Activated T-cell treated with anti-CD3 and anti-CD28 coated beads, Interleukin-2, amount 50 U/mL, for 4 hours (primary cell): ENCODE results near the gene HPS6. TPM values are rescaled to one million over a fixed set of nuclear protein-coding genes. Genes with fewer than 3 reads are reported as not detected.

Experiments used
- ATAC-seq, 2 donors: fragments of 200-7000 bp; cut with Tn5 transposase; one replicate each; pipeline ENCODE4 v1.10.0; 2021
- DNase-seq: peaks from one replicate; pipeline ENCODE4 v3.0.0-alpha.2; 2020
- H3K27me3 Mint-ChIP-seq: one replicate; pipeline ENCODE4 v1.8.0; 2021; ENCODE audit warnings: low read depth, mixed read lengths
- H3K36me3 Mint-ChIP-seq: one replicate; pipeline ENCODE4 v1.8.0; 2022; ENCODE audit warnings: mixed read lengths; ENCODE audit not compliant: insufficient read depth
- H3K4me1 Mint-ChIP-seq: one replicate; pipeline ENCODE4 v1.8.0; 2021; ENCODE audit warnings: low read depth, mixed read lengths
- H3K4me3 Mint-ChIP-seq: one replicate; pipeline ENCODE4 v1.8.0; 2021; ENCODE audit warnings: mild to moderate bottlenecking, moderate library complexity, mixed read lengths
- H3K9me3 Mint-ChIP-seq: one replicate; pipeline ENCODE4 v1.8.0; 2021; ENCODE audit warnings: mixed read lengths
- total RNA-seq, 3 donors: library from RNA; stranded (reverse); gene quantifications; one replicate each; pipeline ENCODE4 v1.2.1, GENCODE V29; 2021

HPS6 gene
- total RNA-seq, 3 donors from 2014 or later: 25.4 to 27.7 (median 25.5) TPM

DNA sequence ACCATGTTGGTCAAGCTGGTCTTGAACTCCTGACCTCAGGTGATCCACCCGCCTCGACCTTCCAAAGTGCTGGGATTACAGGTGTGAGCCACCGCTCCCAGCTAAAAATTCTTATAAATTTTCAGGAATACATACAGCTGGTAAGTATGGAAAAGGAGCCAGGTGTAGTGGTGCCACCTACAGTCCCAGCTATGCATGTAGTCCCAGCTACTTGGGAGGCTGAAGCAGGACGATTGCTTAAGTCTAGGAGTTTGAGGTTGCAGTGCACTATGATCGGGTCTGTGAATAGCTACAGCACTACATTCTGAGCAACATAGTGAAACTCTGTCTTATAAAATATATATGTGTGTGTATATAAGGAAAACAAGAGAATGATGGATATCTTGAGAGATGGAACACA is 36.0 kb downstream of the HPS6 start:
- H3K36me3 Mint-ChIP-seq: peaks cover 15% of the 10 kb centered on the region
- H3K4me1 Mint-ChIP-seq: peaks cover 13% of the 10 kb centered on the region
- H3K9me3 Mint-ChIP-seq: no peaks in the 10 kb centered on the region
- no peak overlapping the region for H3K4me3 Mint-ChIP-seq
- ATAC-seq (no peak), DNase-seq (no peak)
- no peaks in the 10 kb centered on the region for H3K27me3 Mint-ChIP-seq

DNA sequence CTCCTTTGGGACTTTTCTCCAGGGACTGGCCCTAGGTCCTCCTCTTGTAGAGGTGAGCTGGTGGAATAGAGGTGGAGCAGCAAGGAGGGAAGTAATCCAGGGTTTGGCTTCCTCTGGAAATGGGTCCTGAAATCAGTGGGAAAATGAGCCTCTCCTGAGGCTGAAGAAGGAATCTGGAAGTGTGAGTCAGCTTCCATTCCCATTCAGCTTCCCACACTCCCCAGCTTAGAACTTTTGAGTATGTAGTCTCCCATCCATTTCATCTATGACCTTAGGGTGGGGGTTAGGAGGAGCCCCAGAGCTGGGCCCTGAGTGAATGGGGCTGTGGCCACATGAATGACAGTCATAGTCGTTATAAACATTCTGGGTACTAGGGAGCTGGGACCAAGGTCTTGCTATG is 37.3 kb downstream of the HPS6 start:
- Mint-ChIP-seq H3K27me3 (no peaks in the 10 kb centered on the region), H3K4me3 (no peak overlapping the region), H3K9me3 (no peaks in the 10 kb centered on the region), H3K4me1 (peaks cover 14% of the 10 kb centered on the region), H3K36me3 (peaks cover 15% of the 10 kb centered on the region)
- ATAC-seq: no peak
- DNase-seq: no peak

GRCh38 chr10:102106998-102107397 is 41.8 kb downstream of the HPS6 start:
- H3K36me3 Mint-ChIP-seq: peaks cover 33% of the 10 kb centered on the region
- no peak for DNase-seq
- H3K9me3 Mint-ChIP-seq: no peaks in the 10 kb centered on the region
- peaks cover 16% of the 10 kb centered on the region for H3K4me1 Mint-ChIP-seq
- no peaks in the 10 kb centered on the region for H3K27me3 Mint-ChIP-seq
- H3K4me3 Mint-ChIP-seq: no peak overlapping the region
- ATAC-seq: no peak

- DNase-seq: no peak
Measured at GRCh38 chr10:102109166-102110116, 44.3 kb downstream of the HPS6 start.

GRCh38 chr10:102111276-102111675 is 46.1 kb downstream of the HPS6 start:
- peaks cover 23% of the 10 kb centered on the region for H3K36me3 Mint-ChIP-seq
- H3K4me3 Mint-ChIP-seq: no peak overlapping the region
- no peaks in the 10 kb centered on the region for H3K9me3 Mint-ChIP-seq
- DNase-seq: no peak
- H3K27me3 Mint-ChIP-seq: no peaks in the 10 kb centered on the region
- peaks cover 30% of the 10 kb centered on the region for H3K4me1 Mint-ChIP-seq
- no peak for ATAC-seq

More at GRCh38 chr10:102109166-102110116, 44.3 kb downstream of the HPS6 start:
- Mint-ChIP-seq H3K9me3 (no peaks in the 10 kb centered on the region), H3K4me3 (no peak overlapping the region), H3K4me1 (peaks cover 28% of the 10 kb centered on the region), H3K36me3 (peaks cover 30% of the 10 kb centered on the region), H3K27me3 (no peaks in the 10 kb centered on the region)
- ATAC-seq: no peak

GRCh38 chr10:102112210-102112817 is 47.2 kb downstream of the HPS6 start:
- Mint-ChIP-seq H3K27me3 (no peaks in the 10 kb centered on the region), H3K4me3 (no peak overlapping the region), H3K36me3 (peaks cover 23% of the 10 kb centered on the region), H3K4me1 (peaks cover 39% of the 10 kb centered on the region), H3K9me3 (no peaks in the 10 kb centered on the region)
- ATAC-seq (no peak), DNase-seq (no peak)

GRCh38 chr10:102113261-102113955 is 48.3 kb downstream of the HPS6 start:
- H3K4me1 Mint-ChIP-seq: peaks cover 50% of the 10 kb centered on the region
- H3K27me3 Mint-ChIP-seq: no peaks in the 10 kb centered on the region
- peak overlapping the region; percentile 91 for H3K4me3 Mint-ChIP-seq
- DNase-seq (no peak), ATAC-seq (no peak)
- H3K36me3 Mint-ChIP-seq: peaks cover 23% of the 10 kb centered on the region
- H3K9me3 Mint-ChIP-seq: no peaks in the 10 kb centered on the region

DNA sequence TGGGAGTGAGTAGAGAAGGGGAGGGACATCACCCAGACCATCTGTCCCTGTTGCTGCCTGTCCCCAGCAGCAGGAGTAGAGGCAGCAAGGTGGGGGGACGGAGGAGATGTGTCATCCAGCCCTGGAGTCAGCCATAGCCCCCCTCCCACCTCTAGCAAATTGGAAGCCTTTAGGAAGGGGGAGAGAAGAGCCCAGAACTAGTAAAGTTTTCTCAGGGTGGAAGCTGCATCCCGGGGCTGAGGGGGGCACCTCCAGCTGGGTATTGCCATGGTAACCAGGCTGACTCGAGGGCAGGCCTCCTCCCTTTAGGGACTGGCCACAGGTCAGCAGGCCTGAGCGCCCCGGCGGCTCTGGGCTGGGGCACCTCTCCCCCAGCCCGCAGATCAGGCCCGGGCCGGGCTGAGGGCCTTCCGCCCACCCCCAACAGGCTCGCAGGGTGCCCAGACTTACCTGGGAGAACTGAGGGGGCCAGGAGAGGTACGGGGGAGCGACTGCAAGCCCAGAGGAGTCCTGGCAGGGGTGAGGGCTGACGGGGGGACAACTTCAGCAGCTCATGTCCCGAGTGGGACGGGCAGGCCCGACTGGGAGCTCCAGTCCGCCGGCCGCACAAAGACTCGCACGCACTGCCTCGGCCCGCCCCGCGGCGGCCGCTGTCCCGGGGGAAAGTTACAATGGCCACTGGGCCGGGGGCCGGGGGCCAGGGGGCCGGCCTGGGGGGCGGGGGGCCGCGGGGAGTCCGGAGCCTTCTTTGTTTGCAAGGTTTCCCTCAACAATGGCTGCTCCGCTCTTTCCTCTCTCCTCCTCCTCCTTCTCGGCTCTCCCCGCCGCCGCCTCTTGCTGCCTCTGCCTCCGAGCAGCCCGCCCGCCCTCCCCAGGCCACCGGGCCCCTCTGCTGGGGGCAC is 49.1 kb downstream of the HPS6 start:
- no peak for DNase-seq
- Mint-ChIP-seq H3K27me3 (no peaks in the 10 kb centered on the region), H3K4me1 (peaks cover 56% of the 10 kb centered on the region), H3K9me3 (no peaks in the 10 kb centered on the region), H3K4me3 (peak overlapping the region; percentile 91), H3K36me3 (peaks cover 20% of the 10 kb centered on the region)
- peak; percentile 17 to 21 for ATAC-seq

- H3K36me3 Mint-ChIP-seq: peaks cover 11% of the 10 kb centered on the region
- peak; percentile 80 for DNase-seq
- ATAC-seq: peak; percentile 73 to 74
- H3K4me3 Mint-ChIP-seq: peak overlapping the region; percentile 91
- H3K4me1 Mint-ChIP-seq: peaks cover 56% of the 10 kb centered on the region
- H3K9me3 Mint-ChIP-seq: no peaks in the 10 kb centered on the region
- no peaks in the 10 kb centered on the region for H3K27me3 Mint-ChIP-seq
Measured at GRCh38 chr10:102114861-102115618, 49.9 kb downstream of the HPS6 start.

GRCh38 chr10:102115775-102116174 is 50.6 kb downstream of the HPS6 start:
- ATAC-seq: no peak
- no peak for DNase-seq
- H3K36me3 Mint-ChIP-seq: peaks cover 5% of the 10 kb centered on the region
- H3K27me3 Mint-ChIP-seq: no peaks in the 10 kb centered on the region
- peak overlapping the region; percentile 91 for H3K4me3 Mint-ChIP-seq
- peaks cover 57% of the 10 kb centered on the region for H3K4me1 Mint-ChIP-seq
- no peaks in the 10 kb centered on the region for H3K9me3 Mint-ChIP-seq

DNA sequence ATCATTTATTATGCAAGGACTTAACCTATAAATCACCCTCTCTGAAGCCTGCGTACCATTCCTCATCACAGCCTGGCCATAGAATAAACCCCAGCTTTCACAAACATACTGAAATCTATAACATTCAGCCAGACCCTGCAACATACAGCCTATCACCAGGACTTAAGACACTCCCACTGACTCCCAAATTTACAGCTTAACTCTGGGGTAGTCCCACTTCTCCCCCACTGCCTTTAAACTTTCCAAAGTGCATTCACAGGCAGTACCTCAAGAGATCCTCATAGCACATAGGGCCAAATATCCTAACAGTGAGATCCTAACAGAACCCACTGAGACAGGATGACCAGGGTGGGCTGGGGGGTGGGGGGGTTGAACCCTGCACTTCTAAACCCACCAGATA is 51.5 kb downstream of the HPS6 start:
- H3K36me3 Mint-ChIP-seq: no peaks in the 10 kb centered on the region

More for the DNA sequence above, 51.5 kb downstream of the HPS6 start:
- DNase-seq (no peak), ATAC-seq (no peak)
- Mint-ChIP-seq H3K27me3 (no peaks in the 10 kb centered on the region), H3K4me1 (peaks cover 63% of the 10 kb centered on the region), H3K4me3 (peak overlapping the region; percentile 91), H3K9me3 (no peaks in the 10 kb centered on the region)
